ENCODE measurements around the gene MIER3.

- TF ChIP-seq CTCF (IDR thresholded peaks at IDR 0.05; ENCODE audit: insufficient read depth, low read depth, low read length): no peak
- no peak for TF ChIP-seq EZH2 (IDR thresholded peaks at IDR 0.05; ENCODE audit: insufficient read depth, low read length)
These were observed 78.9 kb downstream of the MIER3 start for GRCh38 chr5:56873056-56873455.
